ENCODE measurements around the gene NARS2. TPM values are rescaled to one million over a fixed set of nuclear protein-coding genes. Genes with fewer than 3 reads are reported as not detected.

NARS2 gene
- total and polyA plus RNA-seq, 9 of the 15 experiments (the other 6 are each of a cell fraction or from before 2014, with no cell fraction given) = 26.8 to 48.0 (median 34.2) TPM

- no peak for TF ChIP-seq CHD7 (IDR thresholded peaks at IDR 0.05; ENCODE audit: low read depth, low read length)
- TF ChIP-seq HMG20A (CRISPR knock-in tag; conservative IDR thresholded peaks at IDR 0.05) = no peak
- TF ChIP-seq NFXL1 (CRISPR knock-in tag; IDR thresholded peaks at IDR 0.05) = no peak
- no peak for TF ChIP-seq ZBTB2 (IDR thresholded peaks at IDR 0.05)
Observed at GRCh38 chr11:78470861-78471442, 103.7 kb downstream of the NARS2 start (continued).

Measured in K562 (cell line).